HEK293 (cell line): Measurements from ENCODE around the gene KCNK1.

Source experiments
- CTCF ChIA-PET: fragments of 350-600 bp; formaldehyde crosslinking; extraction: SDS; loops from one replicate; lab custom pipeline; 2021; ENCODE audit warnings: antibody characterized with exemption; lab: Yijun Ruan, JAX
- POLR2A ChIA-PET: fragments of 300-600 bp; formaldehyde crosslinking; extraction: SDS; loops from one replicate; lab custom pipeline; 2020; ENCODE audit warnings: antibody characterized with exemption, inconsistent platforms; lab: Yijun Ruan, JAX
- H3K27ac ChIP-seq: fragments of 200-500 bp; sonication (Bioruptor generic); 2 replicates; pipeline ENCODE4 v1.5.1; 2014; ENCODE audit warnings: low read depth, low read length, control low read depth, inconsistent platforms; ENCODE audit errors: extremely low read depth
- H3K36me3 ChIP-seq, 2 experiments: fragments of 200-500 bp in 1 of 2; sonication (Bioruptor generic) in 1 of 2; 1 replicate in 1 of 2; 2 replicates in 1 of 2; pipeline ENCODE4 v1.5.1; 2014 to 2017; ENCODE audit warnings: inconsistent platforms in 2 of 2, low read length in 2 of 2; ENCODE audit not compliant: control insufficient read depth in 2 of 2, insufficient read depth in 1 of 2
- H3K4me1 ChIP-seq: fragments of 200-500 bp; sonication (Bioruptor generic); 2 replicates; pipeline ENCODE4 v1.5.1; 2014; ENCODE audit warnings: mild to moderate bottlenecking, low read length, inconsistent platforms; ENCODE audit not compliant: control insufficient read depth, insufficient read depth
- H3K4me3 ChIP-seq: 2 replicates; pipeline ENCODE4 v1.5.1; 2011; ENCODE audit warnings: low read depth, mild to moderate bottlenecking, control low read depth, low read length, moderate library complexity
- H3K9me3 ChIP-seq: fragments of 200-500 bp; sonication (Bioruptor generic); 2 replicates; pipeline ENCODE4 v1.5.1; 2014; ENCODE audit warnings: low read depth, low read length, inconsistent platforms; ENCODE audit not compliant: control insufficient read depth, insufficient read depth
- BCL11B ChIP-seq: fragments of 450-650 bp; formaldehyde crosslinking; IDR thresholded peaks from 2 replicates; pipeline ENCODE4 v1.5.1; 2016; ENCODE audit warnings: low read depth, missing biosample characterization, missing genetic modification characterization
- KLF10 ChIP-seq: fragments of 450-650 bp; IDR thresholded peaks from 2 replicates; pipeline ENCODE4 v1.5.1; 2018; ENCODE audit warnings: missing biosample characterization, mild to moderate bottlenecking, missing genetic modification characterization
- OSR2 ChIP-seq: fragments of 450-650 bp; formaldehyde crosslinking; IDR thresholded peaks from 2 replicates; pipeline ENCODE4 v1.5.1; 2016; ENCODE audit warnings: missing biosample characterization, missing genetic modification characterization
- PRDM4 ChIP-seq: fragments of 450-650 bp; formaldehyde crosslinking; IDR thresholded peaks from 2 replicates; pipeline ENCODE4 v1.5.1; 2017; ENCODE audit warnings: missing biosample characterization, missing genetic modification characterization
- PRDM6 ChIP-seq: fragments of 450-650 bp; formaldehyde crosslinking; IDR thresholded peaks from 2 replicates; pipeline ENCODE4 v1.5.1; 2017; ENCODE audit warnings: missing biosample characterization, missing genetic modification characterization
- REST ChIP-seq: fragments of 450-650 bp; formaldehyde crosslinking; IDR thresholded peaks from 2 replicates; pipeline ENCODE4 v1.5.1; 2016; ENCODE audit warnings: missing biosample characterization, missing genetic modification characterization
- SETDB1 ChIP-seq: IDR thresholded peaks from one replicate; pipeline ENCODE4 v1.6.1; 2017; ENCODE audit warnings: mild to moderate bottlenecking, low read length, moderate library complexity, mixed read lengths; ENCODE audit not compliant: insufficient read length
- TCF7L2 ChIP-seq: IDR thresholded peaks from 2 replicates; pipeline ENCODE4 v1.6.1; 2011; ENCODE audit warnings: low read depth, mild to moderate bottlenecking, inconsistent platforms, low read length, moderate library complexity, borderline replicate concordance
- YY1 ChIP-seq: fragments of 450-650 bp; formaldehyde crosslinking; IDR thresholded peaks from 2 replicates; pipeline ENCODE4 v1.5.1; 2018; ENCODE audit warnings: missing biosample characterization, missing genetic modification characterization
- ZFHX2 ChIP-seq: fragments of 450-650 bp; formaldehyde crosslinking; conservative IDR thresholded peaks from 2 replicates; pipeline ENCODE4 v1.5.1; 2016; ENCODE audit warnings: missing biosample characterization, missing genetic modification characterization
- ZNF146 ChIP-seq: fragments of 450-650 bp; formaldehyde crosslinking; IDR thresholded peaks from 2 replicates; pipeline ENCODE4 v1.5.1; 2016; ENCODE audit warnings: missing biosample characterization, missing genetic modification characterization
- ZNF335 ChIP-seq: fragments of 450-650 bp; formaldehyde crosslinking; conservative IDR thresholded peaks from 2 replicates; pipeline ENCODE4 v1.5.1; 2016; ENCODE audit warnings: missing biosample characterization, missing genetic modification characterization
- ZNF366 ChIP-seq: fragments of 450-650 bp; formaldehyde crosslinking; conservative IDR thresholded peaks from 2 replicates; pipeline ENCODE4 v1.5.1; 2016; ENCODE audit warnings: missing biosample characterization, missing genetic modification characterization
- ZNF560 ChIP-seq: fragments of 450-650 bp; formaldehyde crosslinking; IDR thresholded peaks from 2 replicates; pipeline ENCODE4 v1.5.1; 2017; ENCODE audit warnings: missing biosample characterization, missing genetic modification characterization, borderline replicate concordance
- ZNF639 ChIP-seq: fragments of 450-650 bp; formaldehyde crosslinking; IDR thresholded peaks from 2 replicates; pipeline ENCODE4 v1.5.1; 2016; ENCODE audit warnings: missing biosample characterization, missing genetic modification characterization
- ZNF792 ChIP-seq: fragments of 450-650 bp; formaldehyde crosslinking; IDR thresholded peaks from 2 replicates; pipeline ENCODE4 v1.5.1; 2016; ENCODE audit warnings: missing biosample characterization, missing genetic modification characterization
- ZNF837 ChIP-seq: fragments of 450-650 bp; formaldehyde crosslinking; IDR thresholded peaks from 2 replicates; pipeline ENCODE4 v1.5.1; 2016; ENCODE audit warnings: missing biosample characterization, missing genetic modification characterization
- ZSCAN30 ChIP-seq: fragments of 450-650 bp; IDR thresholded peaks from 2 replicates; pipeline ENCODE4 v1.5.1; 2018; ENCODE audit warnings: missing biosample characterization, mild to moderate bottlenecking, missing genetic modification characterization, moderate library complexity

The KCNK1 gene

GRCh38 chr1:233584931-233585330 is 29.0 kb upstream of the KCNK1 start:
- no peak for TF ChIP-seq ZNF146
- no peak for TF ChIP-seq PRDM6
- TF ChIP-seq YY1: no peak
- no peak for TF ChIP-seq OSR2 (tag by site-specific recombination)
- H3K36me3 ChIP-seq: no peaks in the 10 kb centered on the region
- ChIA-PET CTCF (no interaction called here), POLR2A (no interaction called here)
- no peak overlapping the region for H3K4me3 ChIP-seq
- H3K4me1 ChIP-seq: no peaks in the 10 kb centered on the region
- H3K9me3 ChIP-seq: no peaks in the 10 kb centered on the region
- H3K27ac ChIP-seq: no peak overlapping the region

DNA sequence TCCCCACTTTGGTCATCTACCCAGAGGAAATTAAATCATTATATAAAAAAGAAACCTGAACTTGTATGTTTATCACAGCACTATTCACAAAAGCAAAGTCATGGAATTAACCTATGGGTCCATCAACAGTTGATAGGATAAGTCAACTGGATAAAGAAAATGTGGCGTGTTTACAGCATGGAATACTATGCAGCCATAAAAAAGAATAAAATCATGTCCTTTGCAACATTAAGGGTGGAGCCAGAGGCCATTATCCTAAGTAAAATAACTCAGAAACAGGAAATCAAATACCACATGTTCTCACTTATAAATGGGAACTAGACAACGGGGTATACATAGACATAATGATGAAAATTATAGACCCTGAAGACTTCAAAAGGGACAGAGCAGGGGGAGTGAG is 27.6 kb upstream of the KCNK1 start:
- ChIA-PET POLR2A (no interaction called here), CTCF (no interaction called here)
- no peaks in the 10 kb centered on the region for H3K4me1 ChIP-seq
- H3K4me3 ChIP-seq: no peak overlapping the region
- no peaks in the 10 kb centered on the region for H3K9me3 ChIP-seq
- no peaks in the 10 kb centered on the region for H3K36me3 ChIP-seq
- TF ChIP-seq REST (tag by site-specific recombination) (no peak), KLF10 (tag by site-specific recombination) (no peak), ZNF146 (peak; percentile 92), PRDM4 (no peak), ZNF792 (no peak), SETDB1 (peak; percentile 14), ZNF837 (tag by site-specific recombination) (no peak), ZNF639 (no peak), ZNF560 (tag by site-specific recombination) (no peak), ZNF335 (tag by site-specific recombination) (no peak), ZFHX2 (no peak), TCF7L2 (no peak), BCL11B (tag by site-specific recombination) (no peak), ZNF366 (tag by site-specific recombination) (no peak), ZSCAN30 (tag by site-specific recombination) (no peak)
- no peak overlapping the region for H3K27ac ChIP-seq
